ENCODE results near the gene C22orf39.
A peak's percentile ranks its signal among the peaks of the same experiment; 100 is the strongest.
"Not testable (repeated sequence)": the region's sequence is repeated elsewhere in the genome, so short reads cannot be mapped to it uniquely, and the experiment has no call there.

C22orf39 gene

DNA sequence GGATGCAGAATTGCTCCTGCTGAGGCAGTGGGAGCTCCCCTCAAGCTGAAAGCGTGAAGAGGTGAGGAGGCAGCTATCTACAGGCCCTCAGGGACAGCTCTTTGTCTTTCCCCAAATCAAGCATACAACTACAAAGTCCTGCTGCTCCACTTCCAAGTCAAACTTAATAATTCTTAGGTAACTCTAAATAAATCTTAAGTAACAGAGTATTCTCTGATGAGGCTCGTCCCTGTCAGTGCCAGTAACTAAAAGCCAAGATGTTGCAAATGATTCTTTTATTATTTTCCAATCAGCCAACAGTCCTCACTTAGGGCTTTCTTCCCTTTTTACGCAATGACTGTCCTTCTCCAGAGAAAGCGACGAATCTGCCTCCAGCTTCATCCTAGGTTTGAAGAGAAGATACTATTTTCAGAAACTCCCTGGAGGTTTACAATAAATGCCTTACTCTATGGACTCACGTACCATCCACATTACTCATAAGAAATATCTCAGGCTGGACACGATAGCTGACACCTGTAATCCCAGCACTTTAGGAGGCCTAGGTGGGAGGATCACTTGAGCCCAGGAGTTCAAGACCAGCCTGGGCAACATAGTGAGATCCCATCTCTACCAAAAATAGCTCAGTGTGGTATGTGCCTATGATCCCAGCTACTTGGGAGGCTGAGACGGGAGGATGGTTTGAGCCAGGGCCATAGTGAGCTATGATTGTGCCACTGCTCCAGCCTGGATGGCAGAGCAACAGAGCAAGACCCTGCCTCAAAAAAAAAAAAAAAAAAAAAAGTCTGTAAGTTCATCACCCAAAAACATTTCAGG lies 3.1 kb upstream of the C22orf39 start:
- DNase-seq: no peak

DNA sequence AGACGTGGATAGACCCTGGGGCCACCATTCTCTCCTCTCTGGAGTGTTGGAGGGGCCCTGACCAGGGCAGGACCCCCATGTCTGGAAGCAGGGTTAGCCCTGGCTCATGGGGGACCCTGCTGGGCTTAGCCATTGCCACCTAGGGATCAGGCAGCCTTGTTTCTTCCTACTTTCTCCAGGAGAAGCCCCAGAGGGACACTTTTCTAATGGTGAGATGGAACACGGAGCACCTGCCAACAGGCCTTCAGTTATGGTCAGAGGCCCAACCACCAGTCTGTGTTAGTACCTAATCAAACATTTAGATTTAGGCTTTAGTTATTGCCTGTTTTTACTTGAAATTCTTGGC lies 1.9 kb upstream of the C22orf39 start:
- no peak for DNase-seq

DNA sequence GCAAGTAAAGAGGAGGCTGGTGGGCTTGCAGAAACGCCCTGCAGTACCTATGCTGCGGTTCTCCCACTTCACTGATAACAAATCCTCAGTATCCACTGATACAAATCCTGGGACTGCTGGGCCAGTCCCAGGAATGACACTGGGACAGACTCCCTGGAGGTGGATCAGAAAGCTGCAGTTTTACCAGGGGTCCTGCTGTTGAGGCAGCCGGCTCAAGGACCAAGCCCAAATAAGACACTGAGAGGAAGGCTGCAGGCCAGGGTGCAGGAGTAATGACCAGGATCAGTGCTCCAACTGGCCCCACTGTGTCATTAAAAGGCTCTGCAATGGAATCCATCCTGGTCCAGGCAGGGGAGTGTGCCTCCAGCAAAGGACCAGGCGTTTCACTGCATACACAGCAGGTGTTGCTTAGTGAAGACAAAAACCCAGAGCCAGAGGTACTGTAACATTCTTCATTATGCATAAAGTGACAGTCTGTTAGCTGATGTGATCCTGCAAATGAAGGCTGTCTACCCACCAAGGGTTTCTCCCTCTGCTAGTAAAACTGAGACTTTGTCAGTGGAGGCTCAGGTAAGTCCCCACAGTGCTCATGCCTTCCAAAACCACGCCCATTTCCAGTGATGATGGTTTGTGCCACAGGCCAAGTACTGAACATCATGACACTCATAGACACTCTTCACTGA lies 1.4 kb upstream of the C22orf39 start:
- no peak for DNase-seq

DNA sequence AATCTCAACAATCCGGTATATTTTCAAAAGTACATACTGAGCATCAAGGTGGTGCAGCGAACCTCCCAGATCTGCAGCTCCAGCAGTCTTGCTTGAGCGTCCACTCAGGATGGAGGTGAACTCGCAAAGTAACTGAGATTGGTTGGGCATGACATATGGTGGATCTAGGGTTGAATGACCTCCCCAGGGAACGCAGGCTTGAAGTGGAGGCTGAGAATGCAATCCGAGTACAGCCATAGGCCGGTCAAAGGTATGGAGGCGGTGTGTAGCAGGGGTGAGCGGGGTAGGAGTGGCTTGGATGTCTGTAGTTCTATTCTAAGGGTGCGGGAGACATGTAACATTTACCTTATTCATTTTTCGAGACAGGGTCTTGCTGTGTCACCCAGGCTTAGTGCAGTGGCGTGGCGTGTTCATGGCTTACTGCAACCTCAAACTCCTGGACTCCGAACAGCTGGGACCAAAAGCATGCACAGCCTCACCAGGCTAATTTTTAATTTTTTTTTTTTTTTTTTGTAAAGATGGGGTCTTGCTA lies 631 bp upstream of the C22orf39 start:
- peak; percentile 50 to 64 for DNase-seq

DNA sequence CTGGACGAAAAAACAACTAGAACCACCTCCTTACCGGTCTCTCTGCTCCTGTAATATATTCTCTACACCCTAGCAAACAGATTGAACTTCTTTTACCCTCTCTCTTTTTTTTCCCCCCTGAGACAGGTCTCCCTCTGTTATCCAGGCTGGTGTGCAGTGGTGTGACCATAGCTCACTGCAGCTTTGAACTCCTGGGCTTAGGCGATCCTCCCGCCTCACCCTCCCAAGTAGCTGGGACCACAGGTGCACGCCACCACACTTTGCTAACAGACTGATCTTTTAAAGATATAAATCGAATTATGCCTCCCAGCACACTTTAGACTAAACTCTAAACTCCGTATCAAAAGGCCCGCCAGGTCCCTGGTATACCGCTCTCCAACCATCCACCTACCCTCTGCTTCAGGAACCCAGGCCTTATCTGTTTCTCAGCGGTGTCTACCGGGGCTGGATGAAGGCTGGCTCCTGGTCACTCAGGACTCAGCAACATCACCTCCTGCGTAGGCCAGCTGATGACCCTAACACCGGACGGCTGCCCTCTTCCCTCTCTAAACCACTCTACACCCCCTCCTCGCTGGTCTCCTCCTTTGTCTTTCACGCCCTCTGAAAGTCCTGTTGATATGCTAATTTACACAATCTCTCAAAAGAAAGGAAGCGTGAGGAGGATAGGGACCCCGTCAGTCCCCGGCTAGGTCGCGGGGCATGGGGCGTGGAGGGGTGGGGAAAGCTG lies 745 bp downstream of the C22orf39 start:
- DNase-seq: no peak

DNA sequence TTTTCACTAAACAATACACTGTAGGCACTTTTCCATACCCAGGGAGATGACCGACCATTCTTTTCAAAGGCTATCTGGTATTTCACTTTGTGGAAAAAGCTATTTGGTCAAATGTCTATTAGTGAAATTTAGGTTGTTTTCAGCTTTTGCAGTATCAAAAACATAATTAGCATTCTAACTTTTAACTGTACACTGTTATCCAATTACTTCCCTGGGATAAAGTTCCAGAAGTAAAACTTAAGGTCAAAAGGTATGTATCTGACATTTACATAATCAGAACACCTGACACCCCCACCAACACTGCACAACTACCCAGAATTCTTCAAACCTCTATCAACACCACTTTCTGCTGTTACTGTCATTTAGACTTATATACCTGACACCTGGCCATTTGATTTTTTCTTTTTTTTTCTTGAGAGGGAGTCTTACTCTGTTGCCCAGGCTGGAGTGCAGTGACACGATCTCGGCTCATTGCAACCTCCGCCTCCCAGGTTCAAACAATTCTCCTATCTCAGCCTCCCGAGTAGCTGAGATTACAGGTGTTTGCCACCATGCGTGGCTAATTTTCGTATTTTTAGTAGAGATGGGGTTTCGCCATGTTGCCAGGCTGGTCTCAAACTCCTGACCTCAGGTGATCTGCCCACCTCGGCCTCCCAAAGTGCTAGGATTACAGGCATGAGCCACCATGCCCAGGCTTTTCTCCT lies 2.1 kb downstream of the C22orf39 start:
- DNase-seq: not testable (repeated sequence)

DNA sequence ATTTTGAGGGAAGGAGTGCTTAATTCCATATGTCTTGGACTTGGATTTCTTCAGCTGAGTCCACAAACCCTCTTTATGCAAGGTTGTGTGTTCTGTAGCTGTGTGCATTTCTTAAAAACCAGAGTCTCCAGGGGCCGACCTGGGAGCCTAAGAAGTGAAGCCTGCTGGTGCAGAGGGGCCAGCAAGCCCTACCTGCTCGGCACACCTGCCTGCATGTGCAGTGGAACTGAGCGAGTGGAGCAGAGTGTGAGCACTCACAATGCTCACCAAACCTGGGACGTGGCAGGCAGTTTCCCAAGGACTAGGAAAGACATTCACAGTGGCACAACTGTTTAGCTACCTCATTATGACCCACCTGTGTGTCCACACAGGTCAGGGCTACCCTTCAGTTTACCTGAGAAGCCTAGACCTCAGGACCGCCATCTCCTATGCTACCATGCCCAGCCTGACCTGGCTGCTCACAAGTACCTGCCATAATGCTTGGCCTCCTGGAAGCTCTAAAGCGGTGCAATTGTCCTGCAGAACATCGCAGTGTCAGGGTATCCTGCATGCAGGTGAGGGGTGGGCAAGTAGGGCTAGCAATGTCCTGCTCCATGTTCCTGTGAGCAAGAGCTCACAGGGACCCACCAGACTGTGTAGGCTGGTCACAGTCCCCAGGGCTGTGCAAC lies 3.8 kb downstream of the C22orf39 start:
- no peak for DNase-seq

DNA sequence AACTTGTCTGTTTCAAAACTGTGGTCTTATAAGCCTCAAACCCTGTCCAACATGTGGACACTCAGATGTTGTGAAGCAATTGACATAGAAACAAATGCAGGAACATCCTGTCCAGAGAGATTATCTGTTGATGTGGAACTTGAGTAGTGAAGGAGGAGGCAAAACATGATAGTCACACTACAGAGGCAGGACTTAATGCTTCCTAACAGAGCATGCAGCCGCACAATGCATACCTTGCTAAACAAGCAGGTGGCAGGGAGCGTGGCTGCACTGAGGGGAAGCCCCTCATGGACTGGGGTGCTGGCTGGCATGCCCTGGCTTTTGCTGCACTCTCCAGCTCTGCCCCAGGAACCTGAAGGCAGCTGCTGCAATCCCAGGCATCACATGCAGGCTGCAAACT lies 5.3 kb downstream of the C22orf39 start:
- DNase-seq: no peak

DNA sequence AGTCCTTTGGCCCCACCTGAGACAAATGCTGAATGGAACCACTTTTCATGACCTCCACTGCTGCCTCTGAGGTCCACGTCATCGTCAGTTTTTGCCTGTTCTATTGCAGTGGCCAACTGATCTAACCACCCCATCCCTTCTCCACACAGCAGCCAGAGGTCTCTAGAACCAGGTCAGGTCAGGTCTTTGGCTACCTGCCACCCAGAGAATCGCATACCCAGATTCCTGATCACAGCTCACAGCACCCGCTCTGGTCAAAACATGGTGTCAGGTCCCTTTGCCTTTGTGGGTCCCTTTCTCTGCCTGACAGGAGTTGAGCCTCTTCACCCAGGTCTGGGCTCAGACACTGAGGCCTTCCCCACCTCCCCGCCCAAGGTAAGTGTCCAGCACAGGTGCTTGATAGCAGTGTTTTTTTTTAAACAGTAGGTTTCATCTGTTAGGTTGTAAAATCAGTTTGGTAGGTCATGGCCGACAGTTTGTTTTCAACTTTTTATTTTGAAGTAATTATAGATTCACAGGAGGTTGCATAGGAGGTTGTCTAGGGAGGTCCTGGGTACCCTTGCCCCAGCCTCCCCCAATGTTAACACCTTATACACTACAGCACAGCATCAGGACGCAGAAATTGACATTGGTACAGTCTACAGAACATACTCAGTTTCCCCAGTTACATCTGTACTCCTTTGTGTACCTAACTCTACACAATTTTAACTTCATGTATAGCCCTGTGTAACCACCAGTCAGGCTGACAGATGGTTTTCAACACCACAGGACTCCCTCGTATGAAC lies 6.9 kb downstream of the C22orf39 start:
- no peak for DNase-seq

DNA sequence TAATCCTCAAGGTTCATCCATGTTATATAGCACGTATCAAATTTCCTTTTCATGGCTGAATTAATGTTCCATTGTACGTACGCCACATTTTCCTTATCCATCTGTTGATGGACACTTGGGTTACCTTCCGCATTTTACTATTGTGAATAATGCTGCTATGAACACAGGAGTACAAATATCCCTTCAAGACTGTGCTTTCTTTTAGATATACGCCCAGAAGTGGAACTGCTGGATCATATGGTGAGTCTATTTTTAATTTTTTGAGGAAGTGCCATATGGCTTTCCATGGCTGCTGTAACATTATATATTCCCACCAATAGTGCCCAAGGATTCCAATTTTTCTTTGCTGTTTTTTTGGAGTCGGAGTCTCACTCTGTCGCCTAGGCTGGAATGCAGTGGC lies 9.2 kb downstream of the C22orf39 start:
- no peak for DNase-seq

DNA sequence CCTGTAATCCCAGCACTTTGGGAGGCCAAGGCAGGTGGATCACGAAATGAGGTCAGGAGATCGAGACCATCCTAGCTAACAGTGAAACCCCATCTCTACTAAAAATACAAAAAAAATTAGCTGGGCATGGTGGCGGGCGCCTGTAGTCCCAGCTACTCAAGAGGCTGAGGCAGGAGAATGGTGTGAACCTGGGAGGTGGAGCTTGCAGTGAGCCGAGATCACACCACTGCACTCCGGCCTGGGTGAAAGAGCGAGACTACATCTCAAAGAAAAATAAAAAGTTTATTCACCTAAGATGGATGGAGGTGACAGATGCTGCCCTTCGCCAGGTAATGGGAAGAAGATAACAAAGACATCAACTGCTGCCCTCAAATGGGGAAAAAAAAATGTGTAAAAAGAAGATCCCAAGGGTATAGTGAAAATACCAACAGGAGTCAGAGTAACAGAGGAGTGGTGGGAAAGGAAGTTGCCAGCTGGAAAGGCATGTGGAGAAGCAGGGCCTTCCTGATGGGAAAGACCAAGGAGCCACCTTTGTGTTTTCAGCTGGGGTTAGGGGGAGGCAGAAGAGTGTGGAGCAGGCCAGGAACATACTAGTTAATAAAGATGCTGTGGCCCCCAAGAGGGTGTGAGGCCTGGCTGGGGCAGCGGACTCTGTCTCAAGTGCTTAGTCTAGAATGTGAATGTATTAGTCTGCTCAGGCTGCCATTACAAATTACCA lies 10.9 kb downstream of the C22orf39 start:
- not testable (repeated sequence) for DNase-seq

DNA sequence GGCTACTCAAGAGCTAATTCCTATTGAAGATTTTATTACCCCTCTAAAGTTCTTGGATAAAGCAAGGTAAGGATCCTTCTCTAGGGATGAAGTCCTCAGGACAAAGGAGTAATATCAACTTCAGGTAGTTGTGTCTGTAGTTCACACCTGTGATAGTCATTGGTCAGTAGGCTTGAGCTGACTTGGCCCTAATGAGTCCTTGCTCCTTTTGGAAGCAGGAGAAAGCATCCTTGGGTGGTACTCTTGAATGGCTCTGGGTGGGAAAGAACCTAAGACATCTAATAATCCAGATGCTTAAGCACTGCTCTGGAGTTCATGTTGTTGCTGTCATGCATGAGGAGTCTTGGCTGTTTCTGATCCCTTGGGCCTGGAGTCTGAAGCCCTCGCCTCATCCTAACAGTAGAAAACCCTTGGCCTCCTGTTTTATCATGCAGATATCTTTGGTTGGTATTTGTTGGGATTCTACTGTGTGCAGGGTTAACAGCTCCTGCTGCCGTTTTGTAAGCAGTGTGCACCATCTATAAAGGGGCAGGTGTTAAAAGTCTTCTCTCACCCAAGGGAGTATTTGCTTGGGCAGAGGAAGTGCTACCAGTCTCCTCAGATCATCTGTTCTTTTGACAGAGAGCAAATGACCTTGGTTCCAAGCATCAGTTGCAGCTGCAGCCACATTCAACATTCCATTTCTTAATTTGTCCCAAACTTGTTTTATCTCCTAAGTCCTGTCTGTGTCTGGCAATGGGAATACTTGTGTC lies 12.5 kb downstream of the C22orf39 start:
- DNase-seq: no peak

DNA sequence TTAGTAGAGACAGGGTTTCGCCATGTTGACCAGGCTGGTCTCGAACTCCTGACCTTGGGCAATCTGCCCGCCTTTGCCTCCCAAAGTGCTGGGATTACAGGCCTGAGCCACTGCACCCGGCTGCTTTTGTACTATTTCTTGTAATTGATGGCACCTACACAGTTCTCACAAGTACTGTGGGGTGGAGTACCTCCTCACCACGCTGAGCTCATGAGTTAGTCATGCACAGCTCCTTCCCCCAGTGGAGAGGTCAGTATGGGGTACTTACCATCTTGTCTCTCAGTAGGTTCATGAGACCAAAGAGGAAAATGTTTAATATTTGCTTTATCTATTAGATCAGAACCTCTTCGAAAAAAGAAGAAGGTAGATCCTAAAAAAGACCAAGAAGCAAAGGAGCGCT lies 13.1 kb downstream of the C22orf39 start:
- DNase-seq: no peak

DNA sequence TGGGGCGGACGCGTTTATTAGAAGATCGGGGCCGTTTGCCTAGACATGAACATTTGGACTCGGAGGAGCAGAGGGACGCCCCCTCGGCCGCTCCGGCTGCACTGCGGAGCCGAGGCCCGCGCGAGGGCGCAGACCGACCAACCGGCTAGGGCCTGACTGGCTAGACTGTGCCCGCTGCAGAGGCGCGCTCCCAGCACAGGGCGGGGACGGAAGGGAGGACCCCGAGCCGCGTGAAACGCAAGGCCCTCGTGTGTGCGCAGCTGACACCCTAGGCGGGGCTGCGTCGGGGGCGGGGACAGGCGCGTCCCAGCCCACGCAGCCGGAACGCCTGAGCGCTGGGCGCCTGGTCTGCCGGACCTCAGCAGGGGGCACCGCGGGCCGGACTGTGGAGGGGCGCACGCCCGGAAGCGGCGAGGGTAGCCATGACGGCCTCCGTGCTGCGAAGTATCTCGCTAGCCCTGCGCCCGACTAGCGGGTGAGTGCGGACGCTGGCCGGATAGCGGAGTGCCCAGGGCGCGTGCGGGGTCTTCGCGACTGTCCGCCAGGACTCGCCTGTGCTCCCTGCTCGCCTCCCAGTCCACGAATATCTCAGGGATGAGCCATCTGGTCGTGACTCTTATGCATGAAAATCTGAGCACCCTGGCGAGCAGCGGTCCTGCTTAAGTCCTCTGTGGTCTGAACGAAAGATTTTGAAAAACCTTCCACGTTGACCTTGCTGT lies 15.2 kb downstream of the C22orf39 start, which contains the start of gene MRPL40:
MRPL40 (plus strand) TSS at position 413 of the 719 bp plus-strand sequence; CDS start at position 423, 10 bp downstream.
- peak; percentile 93 to 95 for DNase-seq

DNA sequence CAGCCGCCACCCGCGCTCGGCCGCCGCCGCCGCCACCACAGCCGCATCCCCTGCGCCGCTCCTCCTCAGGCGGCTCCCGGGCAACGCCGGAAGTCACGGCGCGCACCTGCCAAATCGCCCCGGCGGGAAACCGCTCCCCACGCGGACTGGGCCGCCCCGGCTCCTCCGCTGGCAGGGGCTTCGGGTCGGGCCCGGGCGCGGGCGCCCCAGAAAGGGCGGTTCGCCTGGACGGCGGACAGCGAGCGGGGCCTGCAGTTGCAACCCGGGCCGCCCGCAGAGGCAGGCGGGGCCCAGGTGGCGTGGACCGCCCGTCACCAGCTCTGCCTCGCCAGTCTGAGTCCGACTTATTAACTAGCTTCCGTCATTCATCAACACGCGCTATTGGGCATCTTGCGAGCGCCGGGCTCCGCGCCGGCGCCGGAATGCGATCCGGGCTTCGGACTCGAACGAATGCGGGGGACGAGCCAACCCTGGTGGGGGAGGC lies 15.8 kb downstream of the C22orf39 start, which contains the start of gene HIRA:
HIRA (minus strand) TSS at position 85 of the 484 bp plus-strand sequence. CDS start 257 bp downstream, outside the sequence.
- DNase-seq: peak; percentile 73 to 81

DNA sequence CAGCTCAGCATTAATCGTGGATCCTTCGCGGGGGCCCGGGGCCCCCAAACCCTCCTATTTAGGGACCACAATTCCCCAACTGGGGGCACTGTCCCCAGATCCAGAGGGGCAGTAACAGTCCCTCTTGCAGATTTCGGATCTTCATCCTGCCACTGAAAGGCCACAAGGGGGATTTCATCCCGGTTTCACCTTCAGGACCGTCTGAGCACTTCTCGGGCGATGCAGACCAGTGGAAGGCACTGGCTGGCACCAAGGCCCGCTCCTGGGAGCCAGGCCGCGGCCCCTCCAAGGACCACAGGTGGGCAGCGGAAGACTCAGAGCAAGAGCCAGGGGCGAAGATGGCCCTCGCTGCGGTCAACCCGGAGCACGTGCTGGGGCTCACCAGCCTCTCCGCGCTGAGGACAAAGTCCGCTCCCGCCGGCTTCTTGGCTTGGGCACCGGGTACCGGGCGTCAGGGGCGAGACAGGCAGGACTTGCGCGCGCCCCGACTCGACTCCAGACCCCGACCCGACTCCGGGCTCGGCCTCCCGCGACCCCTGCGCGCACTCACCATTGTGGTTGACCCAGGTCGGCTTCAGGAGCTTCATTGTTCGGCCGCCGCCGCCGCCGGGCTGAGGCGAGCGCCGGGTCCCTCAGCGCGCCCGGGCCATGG lies 16.5 kb downstream of the C22orf39 start:
- DNase-seq: peak in 1 of 2 experiments; percentile 16

DNA sequence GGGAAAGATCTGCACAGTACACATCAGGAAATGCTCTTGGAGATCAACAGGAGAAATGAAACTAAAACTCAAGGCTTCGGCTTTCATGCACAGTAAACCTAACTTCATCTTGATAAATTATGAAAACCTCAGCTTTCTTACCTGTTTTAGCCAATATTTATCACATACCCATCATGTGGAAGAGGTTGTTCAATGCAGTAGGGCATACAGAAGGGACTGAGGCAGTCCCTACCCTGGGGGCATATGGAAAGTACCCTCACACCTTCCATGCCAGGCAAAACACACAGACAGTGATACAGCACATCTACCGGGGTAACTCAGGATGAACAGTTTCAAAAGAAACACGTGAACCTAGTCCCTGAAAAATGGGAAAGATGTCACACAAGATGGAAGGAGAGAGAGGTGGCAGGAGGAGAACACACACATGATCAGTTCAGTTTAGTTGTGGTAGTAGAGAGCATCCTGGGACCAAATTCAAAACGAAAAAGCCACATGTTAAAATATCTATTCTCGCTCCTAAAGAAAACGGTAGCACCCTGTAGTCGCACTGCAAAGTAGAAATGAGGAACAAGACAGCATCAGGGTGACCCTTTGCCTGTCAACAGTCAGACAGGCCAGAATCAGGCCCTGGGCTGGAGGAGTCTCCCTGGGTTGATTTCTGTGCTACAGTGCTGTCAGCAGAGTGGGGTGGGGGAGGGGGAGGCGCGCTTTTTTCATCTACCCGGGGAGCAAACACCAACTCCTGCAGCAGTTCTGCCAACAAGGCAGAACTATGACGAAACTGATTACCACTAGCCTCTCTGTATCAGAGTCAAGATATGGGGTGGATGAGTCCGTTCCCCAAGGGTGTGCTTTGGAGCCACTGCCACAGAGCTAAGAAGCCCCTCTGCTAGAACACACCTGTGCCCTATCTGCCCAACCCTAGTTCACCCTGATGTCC lies 17.3 kb downstream of the C22orf39 start:
- DNase-seq: peak in 1 of 2 experiments; percentile 23

Measured in NCI-H2081 (cell line).